Astrocyte of the spinal cord (primary cell): ENCODE measurements around the gene DQX1.
A peak's percentile ranks its signal among the peaks of the same experiment; 100 is the strongest.

Source experiments
- DNase-seq: peaks from one replicate; pipeline ENCODE4 v3.0.0; 2011; ENCODE audit warnings: low read depth, low spot score
- H3K4me3 ChIP-seq: 2 replicates; pipeline ENCODE4 v1.5.1; 2011; ENCODE audit warnings: low read depth, mild to moderate bottlenecking, low read length, moderate library complexity
- in situ Hi-C: cut with HindIII; loops from 2 replicates; pipeline ENCODE4 v1.10.0; 2017; ENCODE audit warnings: low sequenced_read_pairs
- TF ChIP-seq, protein P1 (sequence below): IDR thresholded peaks from 2 replicates; pipeline ENCODE4 v1.5.1; 2012; ENCODE audit warnings: low read depth, mild to moderate bottlenecking, low read length, inconsistent platforms

DQX1 gene

DNA sequence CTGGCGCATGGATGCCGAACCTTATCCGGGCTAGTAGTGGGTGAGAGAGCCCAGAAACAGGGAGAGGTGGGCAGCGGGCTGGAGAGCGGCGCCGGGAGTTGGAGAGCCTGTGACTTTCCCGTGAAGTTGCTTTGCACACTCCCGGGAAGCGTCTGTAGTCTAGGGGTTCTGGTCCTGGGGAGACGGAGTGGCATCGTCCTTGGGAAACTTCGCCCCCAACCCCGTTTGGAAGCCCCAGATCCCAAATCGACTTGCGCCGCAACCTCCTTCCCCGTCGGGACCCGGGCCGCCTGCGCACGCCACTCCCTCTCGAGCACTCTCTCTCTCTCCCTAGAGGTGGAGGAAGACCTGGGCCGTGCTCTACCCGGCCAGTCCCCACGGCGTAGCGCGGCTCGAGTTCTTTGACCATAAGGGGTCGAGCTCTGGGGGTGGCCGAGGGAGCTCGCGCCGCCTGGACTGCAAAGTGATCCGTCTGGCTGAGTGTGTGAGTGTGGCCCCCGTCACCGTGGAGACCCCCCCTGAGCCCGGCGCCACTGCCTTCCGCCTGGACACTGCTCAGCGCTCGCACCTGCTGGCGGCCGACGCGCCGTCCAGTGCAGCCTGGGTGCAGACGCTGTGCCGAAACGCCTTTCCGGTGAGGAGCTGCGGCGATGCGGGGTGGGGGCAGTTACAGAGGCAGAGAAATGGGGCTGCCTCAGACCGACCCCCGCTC is 28.9 kb upstream of the DQX1 start:
- TF ChIP-seq, protein P1, sequence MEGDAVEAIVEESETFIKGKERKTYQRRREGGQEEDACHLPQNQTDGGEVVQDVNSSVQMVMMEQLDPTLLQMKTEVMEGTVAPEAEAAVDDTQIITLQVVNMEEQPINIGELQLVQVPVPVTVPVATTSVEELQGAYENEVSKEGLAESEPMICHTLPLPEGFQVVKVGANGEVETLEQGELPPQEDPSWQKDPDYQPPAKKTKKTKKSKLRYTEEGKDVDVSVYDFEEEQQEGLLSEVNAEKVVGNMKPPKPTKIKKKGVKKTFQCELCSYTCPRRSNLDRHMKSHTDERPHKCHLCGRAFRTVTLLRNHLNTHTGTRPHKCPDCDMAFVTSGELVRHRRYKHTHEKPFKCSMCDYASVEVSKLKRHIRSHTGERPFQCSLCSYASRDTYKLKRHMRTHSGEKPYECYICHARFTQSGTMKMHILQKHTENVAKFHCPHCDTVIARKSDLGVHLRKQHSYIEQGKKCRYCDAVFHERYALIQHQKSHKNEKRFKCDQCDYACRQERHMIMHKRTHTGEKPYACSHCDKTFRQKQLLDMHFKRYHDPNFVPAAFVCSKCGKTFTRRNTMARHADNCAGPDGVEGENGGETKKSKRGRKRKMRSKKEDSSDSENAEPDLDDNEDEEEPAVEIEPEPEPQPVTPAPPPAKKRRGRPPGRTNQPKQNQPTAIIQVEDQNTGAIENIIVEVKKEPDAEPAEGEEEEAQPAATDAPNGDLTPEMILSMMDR, result no peak
- no peak for DNase-seq
- in situ Hi-C loops, result no loop called here
- H3K4me3 ChIP-seq, result peak overlapping the region; percentile 89

DNA sequence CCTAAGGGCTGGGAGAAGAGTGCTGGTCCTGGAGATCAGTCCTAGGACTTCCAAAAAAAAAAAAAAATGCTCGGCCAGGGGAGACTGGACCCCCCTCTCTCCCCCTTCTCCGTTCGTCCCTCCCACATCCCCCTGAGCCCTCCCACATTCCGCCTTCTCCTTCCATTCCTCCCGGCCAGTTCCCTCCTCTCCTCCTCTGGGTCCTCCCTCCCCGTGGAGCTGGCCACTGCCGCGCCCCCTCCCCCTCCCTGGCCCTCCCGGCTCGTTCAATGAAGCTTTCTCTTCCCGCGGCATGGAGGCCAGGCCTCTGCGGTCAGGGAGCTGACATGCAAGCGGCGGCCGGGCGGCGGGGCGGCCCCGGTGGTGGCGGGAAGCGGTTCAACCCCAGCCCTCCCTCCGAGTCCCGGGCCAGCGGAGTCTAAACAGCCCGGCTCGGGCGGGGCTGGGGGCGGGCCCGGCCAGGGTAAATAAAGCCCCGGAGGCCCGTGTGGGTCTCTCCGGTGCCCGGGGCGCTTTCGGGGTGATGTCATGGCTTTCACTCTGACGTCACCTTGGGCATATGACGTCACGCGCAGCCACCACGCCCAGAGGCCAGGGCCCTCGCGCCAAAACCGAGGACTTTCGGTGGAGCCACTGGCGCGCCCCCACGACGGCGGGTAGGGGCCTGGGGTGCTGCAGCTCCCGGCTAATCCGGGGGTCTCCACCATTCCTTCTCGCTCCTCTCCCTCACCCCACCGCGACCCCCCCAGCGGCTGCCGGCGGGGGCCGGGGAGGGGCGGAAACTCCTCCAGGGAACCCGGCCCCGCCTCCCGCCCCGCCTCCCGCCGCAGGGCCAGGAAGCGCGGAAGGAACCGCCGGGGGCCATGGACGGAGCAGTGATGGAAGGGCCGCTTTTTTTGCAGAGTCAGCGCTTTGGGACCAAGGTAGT is 28.1 kb upstream of the DQX1 start, which contains the start of the genes DOK1 and LOXL3:
Gene DOK1 (plus strand): TSS at position 829 of the 928 bp plus-strand sequence. CDS start 35 bp downstream, at position 864.
Gene LOXL3 (minus strand): TSS at position 51 of the 928 bp plus-strand sequence. CDS start 1,308 bp downstream, outside the sequence.
- in situ Hi-C loops, result no loop called here
- H3K4me3 ChIP-seq, result peak within 1 kb of the TSS; percentile 89
- DNase-seq, result peak; percentile 96
- TF ChIP-seq, protein P1, result no peak

DNA sequence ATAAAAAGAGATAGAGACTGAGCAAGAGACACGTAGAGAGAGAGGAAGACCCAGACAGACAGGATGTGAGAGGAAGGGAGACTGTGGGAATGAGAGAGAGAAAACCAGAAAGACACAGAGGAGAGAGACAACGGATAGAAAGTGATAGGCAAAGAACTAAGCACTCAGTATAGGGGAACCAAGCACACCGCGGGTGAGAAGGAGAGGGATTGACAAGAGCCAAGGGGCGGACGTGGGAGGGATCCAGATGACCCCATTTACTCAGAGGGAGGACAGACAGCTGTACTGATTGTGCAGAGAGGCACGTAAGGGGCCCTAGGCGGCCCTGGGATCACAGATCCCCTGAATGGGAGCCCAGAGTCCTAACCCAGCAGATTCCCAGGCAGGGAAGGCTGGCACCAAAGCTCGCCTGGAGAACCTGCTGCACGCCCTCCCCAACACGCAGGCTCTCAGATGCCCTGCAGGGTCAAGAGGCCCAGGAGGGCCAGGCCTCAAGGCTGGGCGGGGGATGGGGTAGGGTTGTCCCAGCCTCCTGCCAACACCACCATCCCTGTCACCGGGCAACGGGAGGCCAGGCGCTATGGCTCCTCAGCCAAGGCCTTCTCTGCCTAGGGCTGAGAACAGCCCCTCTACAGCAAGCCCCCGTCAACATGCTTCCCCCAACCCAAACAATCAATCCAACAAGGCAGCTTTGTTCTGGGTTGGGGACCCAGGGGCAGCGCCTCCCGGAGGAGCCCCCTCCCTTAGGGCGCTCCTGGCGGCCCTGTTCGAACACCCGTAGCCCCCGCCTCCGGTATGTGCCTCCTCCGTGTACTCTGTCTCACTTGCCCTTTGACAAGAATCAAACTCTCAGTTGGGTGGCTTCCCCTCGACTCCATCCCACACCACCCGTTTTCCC is 27.1 kb upstream of the DQX1 start:
- H3K4me3 ChIP-seq, result peak overlapping the region; percentile 89
- no peak for DNase-seq
- in situ Hi-C loops, result no loop called here
- TF ChIP-seq, protein P1, result no peak

DNA sequence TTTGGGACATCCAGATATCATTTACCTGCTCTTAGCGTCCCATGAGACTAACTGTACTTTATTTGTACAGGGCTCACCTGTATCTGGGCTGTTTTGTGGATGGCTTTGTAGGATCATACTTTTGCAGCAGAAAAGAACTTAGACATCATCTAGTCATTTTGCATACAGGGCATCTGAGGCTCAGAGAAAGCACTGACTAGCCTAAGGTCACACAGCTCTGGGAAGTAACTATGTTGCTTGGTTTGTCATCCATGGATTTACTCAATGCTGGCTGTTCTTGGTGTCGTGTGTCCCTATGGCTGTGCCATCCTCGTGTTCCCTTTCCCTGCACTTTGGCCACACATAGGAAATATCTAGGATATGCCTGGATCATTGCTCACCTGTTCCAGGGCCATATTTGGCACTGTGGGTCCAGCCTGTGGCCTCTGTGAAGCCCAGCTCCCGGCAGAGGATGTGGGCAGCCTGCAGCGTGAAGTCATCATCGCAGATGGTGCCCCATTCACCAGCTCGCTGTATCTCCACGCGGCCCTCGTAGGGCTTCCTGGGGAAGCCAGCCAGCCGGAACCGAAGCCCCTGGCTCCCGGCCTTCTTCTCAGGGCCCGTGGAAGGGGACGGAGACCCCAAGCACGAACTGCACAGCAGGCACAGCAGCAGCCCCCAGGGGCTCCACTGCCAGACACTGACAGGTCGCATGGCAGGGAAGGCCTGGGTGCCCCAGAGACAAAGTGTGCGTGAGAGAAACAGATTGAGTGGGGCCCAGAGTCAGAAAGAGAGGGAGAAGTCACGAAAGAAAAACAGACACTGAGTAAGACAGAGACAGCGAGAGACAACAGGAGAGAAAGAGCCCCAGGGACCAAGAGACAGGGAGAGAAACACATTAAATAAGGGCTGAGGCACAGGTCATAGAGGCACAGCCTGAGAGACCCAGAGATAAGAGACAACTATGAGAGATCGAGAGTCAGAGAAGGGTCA is 26.2 kb upstream of the DQX1 start:
- H3K4me3 ChIP-seq, result peak overlapping the region; percentile 89
- TF ChIP-seq, protein P1, result no peak
- DNase-seq, result no peak
- in situ Hi-C loops, result no loop called here

DNA sequence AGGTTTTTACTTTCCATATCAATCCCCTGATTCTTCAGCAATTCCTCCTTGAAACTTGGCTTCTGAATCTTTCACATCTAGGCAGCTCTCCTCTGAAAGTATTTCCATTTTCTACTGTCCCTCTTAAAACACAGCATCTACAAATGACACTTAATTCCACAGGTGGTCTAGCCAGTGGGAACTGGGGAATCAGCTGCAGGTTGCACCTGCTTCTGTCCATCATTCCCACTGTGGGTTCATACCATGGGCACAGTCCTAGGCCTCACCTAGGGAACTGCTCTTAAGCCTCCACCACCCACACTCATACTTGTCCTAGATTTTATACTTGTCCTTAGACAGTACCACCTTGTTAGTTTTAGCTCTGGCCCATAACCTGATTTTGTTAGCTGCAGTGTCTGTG is 25.5 kb upstream of the DQX1 start:
- in situ Hi-C loops, result no loop called here
- DNase-seq, result no peak
- no peak overlapping the region for H3K4me3 ChIP-seq
- TF ChIP-seq, protein P1, result no peak
